H1 (cell line): ENCODE data around the gene IGSF1. TPM values are rescaled to one million over a fixed set of nuclear protein-coding genes. Genes with fewer than 3 reads are reported as not detected.

Experiments used
- CTCF ChIA-PET: fragments of 300-600 bp; sonication (Branson Sonifier 250); formaldehyde crosslinking; loops from one replicate; lab custom pipeline; 2021; ENCODE audit not compliant: partially characterized antibody; lab: Charles Lee
- POLR2A ChIA-PET: fragments of 300-600 bp; sonication (Branson Sonifier 250); formaldehyde crosslinking; loops from one replicate; lab custom pipeline; 2021; ENCODE audit warnings: inconsistent platforms; ENCODE audit not compliant: partially characterized antibody; lab: Charles Lee
- DNase-seq, 2 experiments: peaks; one replicate each; pipeline versions ENCODE4 v3.0.0 to v3.0.0-alpha.2; 2010 to 2022; ENCODE audit warnings: low spot score in 2 of 2, low read depth in 1 of 2, mixed read lengths in 1 of 2
- FAIRE-seq: peaks from 2 replicates; lab custom pipeline; 2011; peaks lifted over from hg19 to GRCh38; lab: Jason Lieb, UNC
- H2AFZ ChIP-seq: 2 replicates; pipeline ENCODE4 v1.8.1; 2012; ENCODE audit warnings: low read length, inconsistent platforms
- H2AK5ac ChIP-seq: 2 replicates; pipeline ENCODE4 v1.6.1; 2013; ENCODE audit warnings: low read depth, low read length
- H2BK120ac ChIP-seq: replicated peaks from 2 replicates; pipeline ENCODE3; 2013; ENCODE audit warnings: low read depth, low read length, inconsistent platforms
- H2BK12ac ChIP-seq: 2 replicates; pipeline ENCODE4 v1.6.1; 2013; ENCODE audit warnings: low read depth, low read length
- H2BK15ac ChIP-seq: 2 replicates; pipeline ENCODE4 v1.6.1; 2013; ENCODE audit warnings: low read length
- H2BK20ac ChIP-seq: 2 replicates; pipeline ENCODE4 v1.6.1; 2013; ENCODE audit warnings: low read length
- H2BK5ac ChIP-seq: 2 replicates; pipeline ENCODE4 v1.6.1; 2013; ENCODE audit warnings: low read depth, low read length
- H3K14ac ChIP-seq: 2 replicates; pipeline ENCODE4 v1.6.1; 2013; ENCODE audit warnings: inconsistent platforms; ENCODE audit not compliant: insufficient read length
- H3K18ac ChIP-seq: 2 replicates; pipeline ENCODE4 v1.6.1; 2013; ENCODE audit warnings: low read length; ENCODE audit errors: extremely low read depth
- H3K23ac ChIP-seq: 2 replicates; pipeline ENCODE4 v1.6.1; 2013; ENCODE audit warnings: inconsistent platforms; ENCODE audit not compliant: insufficient read length
- H3K23me2 ChIP-seq: 2 replicates; pipeline ENCODE4 v1.6.1; 2013; ENCODE audit warnings: low read depth, low read length
- H3K27ac ChIP-seq: 2 replicates; pipeline ENCODE4 v1.6.1; 2011; ENCODE audit warnings: low read depth, low read length, inconsistent platforms
- H3K27me3 ChIP-seq, 4 experiments: replicated peaks in 1 of 4; 1 replicate in 1 of 4; 2 replicates in 3 of 4; pipeline versions ENCODE4 v1.6.1 to v1.8.1; 2011 to 2013; ENCODE audit warnings: low read length in 3 of 4, mild to moderate bottlenecking in 3 of 4, inconsistent platforms in 2 of 4, mixed read lengths in 2 of 4, moderate library complexity in 1 of 4; ENCODE audit not compliant: control insufficient read depth in 3 of 4, insufficient read depth in 3 of 4; ENCODE audit errors: extremely low read depth in 1 of 4
- H3K36me3 ChIP-seq, 4 experiments: 2 replicates each; pipeline versions ENCODE4 v1.6.1 to v1.8.1; 2011 to 2013; ENCODE audit warnings: mild to moderate bottlenecking in 4 of 4, low read length in 3 of 4, moderate library complexity in 2 of 4, control low read depth in 1 of 4, inconsistent platforms in 1 of 4; ENCODE audit not compliant: insufficient read depth in 4 of 4, control insufficient read depth in 2 of 4
- H3K4ac ChIP-seq: replicated peaks from 2 replicates; pipeline ENCODE3; 2013; ENCODE audit warnings: low read length, low read depth, mixed read lengths, inconsistent platforms; ENCODE audit not compliant: insufficient read length
- H3K4me1 ChIP-seq, 4 experiments: replicated peaks in 1 of 4; 1 replicate in 1 of 4; 2 replicates in 3 of 4; pipeline versions ENCODE4 v1.6.1 to v1.8.1; 2011 to 2013; ENCODE audit warnings: low read length in 3 of 4, inconsistent platforms in 2 of 4, mixed read lengths in 1 of 4; ENCODE audit not compliant: insufficient read depth in 4 of 4, control insufficient read depth in 3 of 4
- H3K4me2 ChIP-seq, 2 experiments: 2 replicates each; pipeline versions ENCODE4 v1.6.1 to v1.8.1; 2011 to 2013; ENCODE audit warnings: low read depth in 2 of 2, low read length in 2 of 2, control low read depth in 1 of 2, inconsistent platforms in 1 of 2, mild to moderate bottlenecking in 1 of 2; ENCODE audit not compliant: insufficient read depth in 1 of 2
- H3K4me3 ChIP-seq, 4 experiments: fragments of 200-600, 300-600 bp in 1 of 4; sonication (generic), shearing (Covaris generic), sonication (Bioruptor Twin) in 1 of 4; 2 replicates each; pipeline versions ENCODE4 v1.5.1 to v1.8.1; 2011 to 2016; ENCODE audit warnings: low read length in 4 of 4, low read depth in 3 of 4, control low read depth in 2 of 4, inconsistent platforms in 2 of 4, mild to moderate bottlenecking in 2 of 4, mixed read lengths in 1 of 4, moderate library complexity in 1 of 4; ENCODE audit not compliant: insufficient read depth in 2 of 4; ENCODE audit errors: extremely low read depth in 1 of 4
- H3K56ac ChIP-seq: replicated peaks from 2 replicates; pipeline ENCODE3; 2013; ENCODE audit warnings: low read depth, mild to moderate bottlenecking, mixed read lengths, low read length, inconsistent platforms; ENCODE audit not compliant: insufficient read length
- H3K79me1 ChIP-seq: 2 replicates; pipeline ENCODE4 v1.6.1; 2013; ENCODE audit warnings: low read depth, low read length, control low read depth
- H3K79me2 ChIP-seq, 2 experiments: 2 replicates each; pipeline versions ENCODE4 v1.6.1 to v1.8.1; 2012 to 2013; ENCODE audit warnings: low read length in 2 of 2, mild to moderate bottlenecking in 2 of 2, inconsistent platforms in 1 of 2; ENCODE audit not compliant: insufficient read depth in 2 of 2, control insufficient read depth in 1 of 2
- H3K9ac ChIP-seq, 4 experiments: replicated peaks in 1 of 4; 1 replicate in 1 of 4; 2 replicates in 3 of 4; pipeline versions ENCODE4 v1.6.1 to v1.8.1; 2011 to 2013; ENCODE audit warnings: low read depth in 3 of 4, low read length in 3 of 4, control low read depth in 2 of 4, mild to moderate bottlenecking in 2 of 4, moderate library complexity in 2 of 4, inconsistent platforms in 1 of 4; ENCODE audit errors: extremely low read depth in 1 of 4
- H3K9me3 ChIP-seq, 2 experiments: 2 replicates each; pipeline versions ENCODE4 v1.6.1 to v1.8.1; 2012 to 2013; ENCODE audit warnings: mild to moderate bottlenecking in 2 of 2, moderate library complexity in 2 of 2, control low read depth in 1 of 2, inconsistent platforms in 1 of 2, low read depth in 1 of 2, low read length in 1 of 2, mixed read lengths in 1 of 2; ENCODE audit not compliant: insufficient read depth in 2 of 2
- H4K20me1 ChIP-seq, 2 experiments: replicated peaks in 1 of 2; 2 replicates each; pipeline versions ENCODE3 to v1.8.1; 2011 to 2013; ENCODE audit warnings: inconsistent platforms in 2 of 2, low read length in 2 of 2, mild to moderate bottlenecking in 1 of 2; ENCODE audit not compliant: insufficient read depth in 2 of 2, control insufficient read depth in 1 of 2
- H4K5ac ChIP-seq: 2 replicates; pipeline ENCODE4 v1.6.1; 2013; ENCODE audit warnings: low read length, low read depth, mixed read lengths, inconsistent platforms; ENCODE audit not compliant: insufficient read length
- H4K8ac ChIP-seq: 2 replicates; pipeline ENCODE4 v1.8.0; 2013; ENCODE audit warnings: mild to moderate bottlenecking, moderate library complexity, low read length, inconsistent platforms; ENCODE audit not compliant: insufficient read depth; ENCODE audit errors: extremely low read depth
- H4K91ac ChIP-seq: replicated peaks from 2 replicates; pipeline ENCODE3; 2013; ENCODE audit warnings: low read length, mixed read lengths, inconsistent platforms; ENCODE audit not compliant: insufficient read length
- FOSL1 ChIP-seq: IDR thresholded peaks from 2 replicates; pipeline ENCODE4 v1.6.1; 2011; ENCODE audit warnings: mild to moderate bottlenecking, low read depth, low read length, moderate library complexity; ENCODE audit not compliant: insufficient read depth
- KDM1A ChIP-seq: fragments of 200-600, 300-600 bp; sonication (generic); IDR thresholded peaks from 2 replicates; pipeline ENCODE4 v1.7.1; 2016; ENCODE audit warnings: mild to moderate bottlenecking, low read length, borderline replicate concordance
- RFX5 ChIP-seq: IDR thresholded peaks from 2 replicates; pipeline ENCODE4 v1.6.1; 2011; ENCODE audit warnings: low read depth, low read length, improper control_type of control experiment, borderline replicate concordance
- SIN3A ChIP-seq, 2 experiments: IDR thresholded peaks in 1 of 2; conservative IDR thresholded peaks in 1 of 2; 2 replicates each; pipeline ENCODE4 v1.6.1; 2011 to 2012; ENCODE audit warnings: low read length in 2 of 2, improper control_type of control experiment in 1 of 2, low read depth in 1 of 2, mild to moderate bottlenecking in 1 of 2
- TBP ChIP-seq: IDR thresholded peaks from 2 replicates; pipeline ENCODE4 v1.6.1; 2011; ENCODE audit warnings: low read depth, low read length, improper control_type of control experiment
- USF2 ChIP-seq: IDR thresholded peaks from 2 replicates; pipeline ENCODE4 v1.6.1; 2011; ENCODE audit warnings: low read length, improper control_type of control experiment
- WGBS, 2 experiments: shearing (Covaris generic) in 1 of 2; methylation state at CpG; one replicate each; pipeline versions ENCODE4 v1.1.6 to v1.1.7; 2013 to 2015; ENCODE audit warnings: low lambda C conversion rate in 2 of 2, mixed read lengths in 2 of 2, inconsistent platforms in 1 of 2, low coverage in 1 of 2, missing lambda C conversion rate in 1 of 2; ENCODE audit not compliant: insufficient replicate concordance in 2 of 2, insufficient coverage in 1 of 2, insufficient read length in 1 of 2; ENCODE audit errors: extremely low coverage in 1 of 2, missing lambda C conversion rate in 1 of 2; 5-methylcytosine and 5-hydroxymethylcytosine counted together
- polyA plus RNA-seq, 7 experiments: library from polyadenylated mRNA; depleted of rRNA in 3 of 7; stranded (reverse) in 5 of 7; unstranded in 2 of 7; fragments of >200 nt in 5 of 7; fragments of 200-250 nt in 2 of 7; gene quantifications; 1 replicate in 5 of 7; 2 replicates in 1 of 7; 4 replicates in 1 of 7; pipeline versions ENCODE4 v1.2.1 to v1.2.3, GENCODE V29; 2011 to 2013; ENCODE audit warnings: missing spikeins in 2 of 7, mixed read lengths in 2 of 7
- total RNA-seq: library from RNA; stranded (reverse); fragmentation: NEBNext Ultra II Directional; extraction: Animal tissue kit (Norgen Biotek cat#: 25700); gene quantifications from 2 replicates; pipeline ENCODE4 v1.2.1, GENCODE V29; 2021
- TF ChIP-seq, protein P1 (sequence below): IDR thresholded peaks from 2 replicates; pipeline ENCODE4 v1.6.1; 2011; ENCODE audit warnings: low read depth, mild to moderate bottlenecking, low read length; ENCODE audit not compliant: insufficient read depth

Gene IGSF1
- total and polyA plus RNA-seq, 2 of the 8 experiments (the other 6 are each of a cell fraction or from before 2014, with no cell fraction given), result 23.1 to 39.9 TPM

DNA sequence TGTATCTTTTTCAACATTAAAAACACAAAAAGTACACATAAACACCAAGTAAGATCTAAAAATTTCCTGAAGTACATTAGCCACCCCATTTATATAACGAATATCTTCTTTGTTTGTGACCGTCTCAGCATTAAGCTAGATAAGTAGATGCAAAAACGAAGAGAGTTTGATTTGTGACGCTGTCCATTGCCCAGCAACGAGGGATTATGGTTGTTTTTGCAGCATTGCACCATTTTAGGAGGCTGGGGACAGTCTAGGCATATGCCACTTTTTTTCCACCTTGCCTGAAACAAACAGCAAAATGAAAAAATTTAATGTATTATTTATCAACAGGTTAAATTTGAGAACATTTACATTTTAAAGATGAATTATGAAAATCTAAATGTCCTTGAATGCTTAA lies 12.0 kb upstream of the IGSF1 start:
- no peaks in the 10 kb centered on the region for H3K36me3 ChIP-seq
- no peak overlapping the region for H3K14ac ChIP-seq
- no peaks in the 10 kb centered on the region for H3K23me2 ChIP-seq
- no peak overlapping the region for H2BK120ac ChIP-seq
- TF ChIP-seq USF2 (no peak), RFX5 (no peak), TBP (no peak), FOSL1 (no peak), KDM1A (no peak), SIN3A (conservative IDR thresholded peaks at IDR 0.05 in 1 of 2, IDR thresholded peaks at IDR 0.05 in 1 of 2; ENCODE audit: low read depth in 1 of 2, low read length in 2 of 2) (no peak)
- TF ChIP-seq, protein P1, sequence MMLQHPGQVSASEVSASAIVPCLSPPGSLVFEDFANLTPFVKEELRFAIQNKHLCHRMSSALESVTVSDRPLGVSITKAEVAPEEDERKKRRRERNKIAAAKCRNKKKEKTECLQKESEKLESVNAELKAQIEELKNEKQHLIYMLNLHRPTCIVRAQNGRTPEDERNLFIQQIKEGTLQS, result no peak
- H3K27me3 ChIP-seq, result no peaks in the 10 kb centered on the region
- H3K27ac ChIP-seq, result no peak overlapping the region
- no peak overlapping the region for H4K8ac ChIP-seq
- no peak for DNase-seq
- no peaks in the 10 kb centered on the region for H3K79me1 ChIP-seq
- H3K4ac ChIP-seq, result no peak overlapping the region
- H3K9ac ChIP-seq, result no peak overlapping the region
- H3K9me3 ChIP-seq, result no peaks in the 10 kb centered on the region
- peaks cover 0 to 2% (median 0%) of the 10 kb centered on the region in 4 experiments; a peak in 2 of 7 replicates for H3K4me1 ChIP-seq
- no peak overlapping the region for H3K18ac ChIP-seq
- 82% methylated on average over 5 of the region's 5 CpGs; no CpG with 5 or more reads in 1 of the 2 experiments for WGBS, 2 experiments
- H3K4me2 ChIP-seq, result no peak overlapping the region
- no peak overlapping the region for H3K23ac ChIP-seq
- H2BK12ac ChIP-seq, result no peak overlapping the region
- H2BK5ac ChIP-seq, result no peak overlapping the region
- H3K56ac ChIP-seq, result no peak overlapping the region
- no peak overlapping the region for H2AK5ac ChIP-seq
- no peaks in the 10 kb centered on the region for H3K79me2 ChIP-seq
- no peaks in the 10 kb centered on the region for H4K20me1 ChIP-seq
- H4K5ac ChIP-seq, result no peak overlapping the region
- H3K4me3 ChIP-seq, result no peak overlapping the region
- no peak overlapping the region for H4K91ac ChIP-seq
- H2AFZ ChIP-seq, result no peak overlapping the region
- ChIA-PET CTCF (interaction anchor here (0.8 to 1.7 kb wide), 3 partner anchors 31 to 65 kb away, joined by 3 to 6 read pairs (median 5); no protein-coding TSS in a partner anchor), POLR2A (interaction anchor here (1.1 to 1.6 kb wide), 2 partner anchors 12 to 41 kb away, joined by 3 to 5 read pairs; partner anchors contain the start of gene IGSF1)
- no peak overlapping the region for H2BK20ac ChIP-seq
- H2BK15ac ChIP-seq, result no peak overlapping the region
- FAIRE-seq, result no peak
